IPS-18c (cell line): Measurements from ENCODE around the gene DNAH14.
"Not testable (repeated sequence)": the region's sequence is repeated elsewhere in the genome, so short reads cannot be mapped to it uniquely, and the experiment has no call there.

Experiments
- H3K4me3 ChIP-seq: 2 replicates; pipeline ENCODE4 v1.7.0; 2013; ENCODE audit warnings: low read depth, mild to moderate bottlenecking, low read length, moderate library complexity; ENCODE audit not compliant: insufficient read depth
- H3K9me3 ChIP-seq: one replicate; pipeline ENCODE4 v1.6.1; 2013; ENCODE audit warnings: mild to moderate bottlenecking, low read length, moderate library complexity; ENCODE audit not compliant: control insufficient read depth, insufficient read depth

Gene DNAH14

DNA sequence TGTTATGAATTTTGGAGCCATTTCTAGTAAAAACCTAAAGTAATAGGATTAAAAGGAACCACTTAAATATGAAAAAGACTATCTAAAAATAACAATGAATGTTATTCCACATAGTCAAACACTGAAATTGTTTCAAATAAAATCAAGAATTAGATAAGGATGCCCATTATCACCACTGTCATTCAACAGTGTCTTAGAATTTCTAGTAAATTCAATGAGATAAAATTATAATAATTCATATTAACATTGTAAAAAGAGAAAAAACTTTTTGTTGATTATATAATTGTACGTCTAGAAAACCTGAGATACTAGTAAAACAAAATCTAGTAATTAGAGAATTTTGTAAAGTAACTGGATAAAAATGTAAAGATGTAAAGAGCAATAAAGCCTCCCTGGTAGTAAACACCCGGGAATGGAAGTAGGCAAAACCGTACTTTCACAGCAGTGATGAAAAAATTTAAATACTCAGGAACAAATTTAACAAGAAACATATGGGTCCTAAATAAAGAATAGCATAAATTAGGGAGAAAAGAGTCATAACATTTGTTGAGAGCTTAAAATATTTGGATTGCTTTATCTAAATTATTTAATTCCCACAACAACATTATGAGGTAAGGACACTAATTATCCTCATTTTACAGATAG is 442.0 kb downstream of the DNAH14 start:
- Histone ChIP-seq H3K4me3 (no peak overlapping the region), H3K9me3 (no peaks in the 10 kb centered on the region)

DNA sequence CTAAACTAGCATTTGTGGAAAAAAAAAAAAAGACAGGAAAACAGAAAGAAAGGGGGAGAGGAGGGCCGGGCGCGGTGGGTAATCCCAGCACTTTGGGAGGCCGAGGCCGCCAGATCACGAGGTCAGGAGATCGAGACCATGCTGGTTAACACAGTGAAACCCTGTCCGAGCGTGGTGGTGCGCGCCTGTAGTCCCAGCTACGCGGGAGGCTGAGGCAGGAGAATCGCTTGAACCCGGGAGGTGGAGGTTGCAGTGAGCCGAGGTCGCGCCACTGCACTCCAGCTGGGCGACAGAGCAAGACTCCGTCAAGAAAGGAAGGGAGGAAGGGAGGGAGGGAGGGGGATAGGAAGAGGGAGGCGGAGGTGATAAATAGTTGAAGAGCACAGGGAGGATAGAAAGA is 443.7 kb downstream of the DNAH14 start:
- Histone ChIP-seq H3K4me3 (no peak overlapping the region), H3K9me3 (no peaks in the 10 kb centered on the region)

DNA sequence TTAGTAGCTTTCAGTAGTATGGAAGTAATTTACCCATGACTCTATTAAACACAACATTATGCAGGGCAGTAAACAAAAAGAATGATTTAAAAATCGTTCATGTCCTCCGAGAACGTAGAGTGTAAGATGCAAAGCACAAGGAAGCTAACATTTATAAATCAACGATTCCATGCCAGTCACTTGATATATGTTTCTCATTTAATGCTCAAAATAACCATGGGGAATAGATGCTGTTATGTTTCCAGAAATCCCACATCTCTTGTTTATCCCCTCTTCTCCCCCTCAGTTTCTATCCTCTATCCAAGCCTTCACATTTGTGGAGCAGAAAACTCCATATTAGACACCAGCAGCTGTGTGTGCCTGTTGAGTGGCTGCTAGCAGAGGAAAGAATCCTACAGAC is 445.5 kb downstream of the DNAH14 start:
- no peaks in the 10 kb centered on the region for H3K9me3 ChIP-seq
- no peak overlapping the region for H3K4me3 ChIP-seq

DNA sequence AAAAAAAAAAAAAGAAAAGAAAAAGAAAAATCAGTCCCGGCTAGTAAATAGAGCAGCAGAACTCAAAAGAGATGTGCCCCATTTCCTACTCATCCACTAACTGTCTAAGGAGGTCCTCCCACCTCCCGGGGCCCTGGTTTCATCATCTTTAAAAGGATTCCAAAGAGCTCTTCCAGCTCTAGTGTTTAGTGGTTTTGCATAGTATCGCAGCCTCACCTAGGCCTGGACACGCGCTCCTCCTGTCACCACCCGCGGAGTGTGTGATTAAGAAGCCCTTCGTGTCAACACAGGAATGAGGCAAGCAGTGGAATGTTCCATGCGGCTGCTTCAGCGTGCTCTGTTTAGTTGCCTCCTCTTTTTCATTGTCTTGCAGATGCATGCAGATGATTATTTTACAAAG is 449.4 kb downstream of the DNAH14 start:
- no peak overlapping the region for H3K4me3 ChIP-seq
- no peaks in the 10 kb centered on the region for H3K9me3 ChIP-seq

DNA sequence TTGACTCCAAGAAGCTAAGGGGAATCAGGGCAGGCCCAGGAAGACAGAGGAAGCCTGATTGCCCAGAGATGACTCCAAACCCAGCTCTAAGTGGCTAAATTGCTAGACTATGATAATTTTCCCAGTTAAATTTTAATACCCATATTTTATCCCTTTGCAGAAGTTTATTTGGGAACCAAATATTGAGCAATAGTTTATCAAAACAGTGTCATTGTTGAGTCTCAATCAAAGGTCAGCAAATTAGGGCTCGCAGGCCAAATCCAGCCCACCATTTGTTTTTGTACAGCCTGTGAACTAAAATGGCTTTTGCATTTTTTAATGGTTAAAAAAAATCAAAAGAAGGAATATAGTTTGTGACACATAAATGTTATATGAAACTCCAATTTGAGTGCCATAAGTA is 451.2 kb downstream of the DNAH14 start:
- Histone ChIP-seq H3K4me3 (no peak overlapping the region), H3K9me3 (no peaks in the 10 kb centered on the region)

DNA sequence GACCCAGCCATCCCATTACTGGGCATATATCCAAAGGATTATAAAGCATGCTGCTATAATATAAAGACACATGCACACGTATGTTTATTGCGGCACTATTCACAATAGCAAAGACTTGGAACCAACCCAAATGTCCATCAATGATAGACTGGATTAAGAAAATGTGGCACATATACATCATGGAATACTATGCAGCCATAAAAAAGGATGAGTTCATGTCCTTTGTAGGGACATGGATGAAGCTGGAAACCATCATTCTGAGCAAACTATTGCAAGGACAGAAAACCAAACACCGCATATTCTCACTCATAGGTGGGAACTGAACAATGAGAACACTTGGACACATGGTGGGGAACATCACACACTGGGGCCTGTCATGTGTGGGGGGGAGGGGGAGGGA is 457.4 kb downstream of the DNAH14 start:
- H3K9me3 ChIP-seq, H3K4me3 ChIP-seq: not testable (repeated sequence)

DNA sequence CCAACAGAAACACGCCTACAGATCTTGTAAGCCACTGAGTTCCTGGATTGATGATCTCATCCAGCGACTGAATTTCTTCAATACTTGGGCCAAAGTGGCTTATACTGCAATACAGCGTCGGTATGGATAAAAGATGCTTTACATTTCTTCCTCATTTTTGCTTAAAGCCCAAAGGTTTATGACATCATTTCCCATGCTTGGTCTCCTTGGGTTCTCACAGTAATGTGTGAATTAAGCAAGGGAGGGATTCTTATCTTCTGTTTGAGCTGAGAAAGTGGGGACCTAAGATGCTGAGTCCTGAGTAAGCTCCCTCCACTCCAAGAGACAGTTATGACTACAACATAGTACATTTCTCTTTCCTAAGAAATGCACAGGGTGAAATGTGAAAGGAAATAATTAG is 458.9 kb downstream of the DNAH14 start:
- no peaks in the 10 kb centered on the region for H3K9me3 ChIP-seq
- H3K4me3 ChIP-seq, result no peak overlapping the region

DNA sequence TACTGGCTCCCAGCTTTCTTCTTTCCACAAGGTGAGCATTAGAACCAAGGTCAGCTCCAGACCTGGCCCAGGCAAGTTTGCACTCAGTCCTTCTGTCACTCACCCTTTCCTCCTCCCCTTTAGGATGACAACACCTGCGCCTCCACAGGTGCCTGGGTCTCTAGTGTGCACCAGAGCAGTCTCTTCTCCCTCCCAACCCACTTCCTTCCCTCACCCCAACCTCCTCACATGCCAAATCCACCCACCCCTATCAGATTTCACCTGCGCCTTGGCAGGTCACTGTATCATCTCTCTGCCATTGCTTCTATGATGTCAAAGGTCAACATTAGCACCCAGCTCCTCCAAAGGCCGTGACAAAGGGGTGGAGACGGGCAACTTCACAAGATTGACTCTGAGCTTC is 460.4 kb downstream of the DNAH14 start:
- Histone ChIP-seq H3K4me3 (no peak overlapping the region), H3K9me3 (no peaks in the 10 kb centered on the region)

DNA sequence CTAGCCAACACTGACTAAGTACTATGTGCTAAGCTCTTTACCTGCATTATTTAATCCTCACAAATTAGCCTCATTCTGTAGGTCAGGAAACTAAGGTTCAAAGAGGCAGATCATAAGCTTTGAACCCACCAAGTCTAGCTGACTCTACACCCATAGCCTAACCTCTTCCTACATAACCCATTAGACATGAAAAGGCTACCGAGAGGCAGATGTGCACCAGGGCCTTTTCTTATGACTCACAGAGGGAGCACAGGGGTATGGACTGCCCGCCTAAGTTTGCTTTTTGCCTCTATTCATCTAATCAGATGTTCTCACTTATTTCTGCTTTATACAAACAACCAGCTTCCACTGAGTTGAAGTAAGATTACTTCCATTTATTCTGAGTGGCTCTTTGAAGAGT is 466.9 kb downstream of the DNAH14 start:
- no peak overlapping the region for H3K4me3 ChIP-seq
- H3K9me3 ChIP-seq, result no peaks in the 10 kb centered on the region

DNA sequence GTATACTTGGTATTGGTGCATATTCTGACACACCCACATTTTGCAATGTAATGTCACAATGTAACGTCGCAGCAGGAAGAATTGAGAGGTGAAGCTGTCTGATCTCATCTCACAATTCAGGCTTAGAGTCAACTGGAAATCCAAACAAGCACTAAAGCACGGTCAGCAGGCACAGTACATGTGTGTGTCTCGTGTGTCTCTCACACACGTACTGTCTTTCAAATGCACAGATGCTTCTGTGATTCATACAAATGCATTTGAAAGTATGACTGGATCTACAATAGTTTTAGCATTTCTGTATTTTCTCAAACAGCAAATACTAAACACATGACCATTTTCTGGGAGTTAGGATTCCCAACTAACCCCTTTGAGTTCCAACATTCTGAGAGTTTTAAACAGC is 471.5 kb downstream of the DNAH14 start:
- Histone ChIP-seq H3K9me3 (no peaks in the 10 kb centered on the region), H3K4me3 (no peak overlapping the region)

DNA sequence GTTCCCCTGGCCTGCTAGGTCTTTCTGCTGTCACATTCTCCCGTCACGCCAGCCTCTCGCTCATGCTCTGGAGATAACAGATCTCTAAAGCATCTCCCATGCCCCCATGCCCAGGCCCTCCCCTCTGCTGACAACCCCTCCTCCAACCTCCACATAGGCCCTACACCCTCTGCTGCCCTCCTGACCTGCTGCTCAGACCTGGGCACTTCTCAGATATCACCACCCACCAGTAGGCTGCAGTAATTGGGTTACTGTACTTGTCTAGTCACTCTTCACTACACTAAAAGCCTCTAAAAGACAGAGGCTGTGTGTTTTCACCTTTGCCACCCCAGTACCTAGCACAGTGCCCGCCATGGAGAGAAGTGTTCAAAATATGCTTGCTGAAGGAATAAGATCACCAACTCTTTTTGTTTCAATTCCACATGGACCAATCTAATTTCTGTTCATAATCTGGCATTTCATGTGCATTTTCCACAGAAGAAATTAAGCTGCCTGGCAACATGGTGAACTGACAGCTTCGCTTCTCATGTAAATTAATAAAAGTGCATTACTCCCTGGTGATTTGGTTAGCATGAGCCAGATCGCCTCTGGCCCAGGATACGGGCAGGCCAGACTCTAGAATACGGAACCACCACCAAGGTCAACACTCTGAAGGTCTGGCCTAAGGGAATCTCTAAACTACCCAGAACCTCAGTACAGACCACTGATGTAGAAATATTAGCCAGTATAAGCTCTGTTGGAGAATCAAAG is 477.7 kb downstream of the DNAH14 start:
- H3K4me3 ChIP-seq, result no peak overlapping the region
- H3K9me3 ChIP-seq, result no peaks in the 10 kb centered on the region

DNA sequence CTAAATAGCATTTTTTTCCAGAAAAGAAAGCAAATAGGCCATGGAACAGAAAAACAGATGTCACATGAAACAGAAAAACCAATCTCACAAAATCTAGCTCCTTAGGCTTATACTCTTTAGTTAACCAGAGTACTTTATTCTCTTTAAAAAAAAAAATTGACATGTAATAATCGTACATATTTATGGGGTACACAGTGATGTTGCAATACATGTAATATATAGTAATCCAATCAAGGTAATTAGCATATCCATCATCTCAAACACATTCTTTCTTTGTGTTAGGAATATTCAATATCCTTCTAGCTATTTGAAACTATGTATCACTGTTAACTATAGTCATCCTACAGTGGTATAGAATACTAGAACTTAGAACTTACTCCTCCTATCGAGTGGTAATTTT is 478.3 kb downstream of the DNAH14 start:
- H3K9me3 ChIP-seq, result no peaks in the 10 kb centered on the region
- no peak overlapping the region for H3K4me3 ChIP-seq

DNA sequence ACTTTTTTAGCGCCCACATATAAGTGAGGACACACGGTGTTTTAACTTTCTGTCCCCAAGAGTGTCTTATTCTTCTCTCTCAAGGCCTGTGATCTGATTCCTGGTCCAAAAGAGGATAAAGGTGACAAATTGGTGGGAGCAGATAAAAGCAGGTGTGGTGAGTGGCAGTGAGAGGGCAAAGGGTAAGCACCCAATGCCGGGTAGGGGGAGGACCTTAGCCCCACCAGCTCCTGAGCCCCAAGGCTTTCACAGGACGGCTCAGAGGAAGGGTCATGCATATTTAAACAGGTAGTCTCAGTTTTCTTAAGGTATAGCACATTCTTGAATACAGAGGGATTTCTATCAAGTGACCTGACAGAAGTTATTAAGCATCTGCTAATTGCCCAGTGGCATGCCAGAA is 478.8 kb downstream of the DNAH14 start:
- Histone ChIP-seq H3K4me3 (no peak overlapping the region), H3K9me3 (no peaks in the 10 kb centered on the region)

DNA sequence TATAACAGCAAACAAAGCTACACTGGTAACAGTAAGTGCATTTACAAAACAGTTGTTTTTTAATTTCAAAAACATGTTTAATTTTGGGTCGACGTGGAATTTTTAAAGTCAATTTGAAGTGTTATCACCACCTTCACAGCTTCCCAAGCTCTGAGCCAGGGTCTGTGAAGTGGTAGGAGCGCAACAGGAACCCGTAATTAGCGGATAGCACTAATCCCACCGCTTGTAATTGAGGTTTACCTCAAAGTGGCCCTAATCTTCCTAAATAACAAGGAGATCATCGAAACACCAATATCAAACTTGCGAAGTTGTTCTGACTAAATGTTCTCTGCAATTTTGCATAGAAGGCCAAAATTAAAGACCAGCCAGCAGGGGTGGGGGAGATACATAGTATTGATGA is 479.6 kb downstream of the DNAH14 start:
- H3K4me3 ChIP-seq, result no peak overlapping the region
- no peaks in the 10 kb centered on the region for H3K9me3 ChIP-seq

DNA sequence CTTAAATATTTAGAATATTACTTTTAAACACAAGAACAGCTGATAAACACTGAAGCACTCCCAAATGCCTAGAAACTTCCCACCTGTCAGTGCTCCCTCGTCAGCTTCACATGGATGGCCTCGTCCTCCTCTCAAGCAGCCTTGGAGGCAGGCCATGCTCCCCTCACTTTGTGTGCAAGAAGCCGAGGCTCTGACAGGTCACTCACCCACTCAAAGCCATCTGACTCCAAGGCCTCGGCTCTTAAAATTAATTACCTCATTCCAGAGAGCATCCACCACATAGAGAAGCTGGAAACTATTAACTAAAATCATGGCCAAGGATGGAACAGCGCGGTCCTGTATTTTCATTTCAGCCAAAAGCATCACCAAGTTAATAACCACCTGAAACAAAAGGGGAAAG is 480.6 kb downstream of the DNAH14 start:
- Histone ChIP-seq H3K4me3 (no peak overlapping the region), H3K9me3 (no peaks in the 10 kb centered on the region)

DNA sequence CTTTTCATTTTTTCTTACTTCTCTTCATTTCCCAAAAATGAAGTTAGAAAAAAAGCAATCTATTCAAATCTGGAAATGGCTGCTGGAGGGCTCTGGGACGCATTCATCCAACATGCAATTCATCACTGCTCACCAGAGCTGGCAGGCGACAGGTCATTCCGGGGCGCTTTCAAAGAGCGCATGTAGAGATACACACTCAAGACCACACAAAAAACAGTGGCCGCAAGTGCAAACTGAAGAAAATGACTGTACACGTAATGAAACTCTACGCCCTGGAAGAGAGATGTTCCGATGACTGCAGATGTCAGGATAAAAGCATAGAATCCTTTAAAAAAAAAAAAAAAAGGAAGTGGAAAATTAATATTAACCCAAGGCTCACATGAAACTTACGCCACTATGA is 482.8 kb downstream of the DNAH14 start:
- Histone ChIP-seq H3K4me3 (no peak overlapping the region), H3K9me3 (no peaks in the 10 kb centered on the region)

DNA sequence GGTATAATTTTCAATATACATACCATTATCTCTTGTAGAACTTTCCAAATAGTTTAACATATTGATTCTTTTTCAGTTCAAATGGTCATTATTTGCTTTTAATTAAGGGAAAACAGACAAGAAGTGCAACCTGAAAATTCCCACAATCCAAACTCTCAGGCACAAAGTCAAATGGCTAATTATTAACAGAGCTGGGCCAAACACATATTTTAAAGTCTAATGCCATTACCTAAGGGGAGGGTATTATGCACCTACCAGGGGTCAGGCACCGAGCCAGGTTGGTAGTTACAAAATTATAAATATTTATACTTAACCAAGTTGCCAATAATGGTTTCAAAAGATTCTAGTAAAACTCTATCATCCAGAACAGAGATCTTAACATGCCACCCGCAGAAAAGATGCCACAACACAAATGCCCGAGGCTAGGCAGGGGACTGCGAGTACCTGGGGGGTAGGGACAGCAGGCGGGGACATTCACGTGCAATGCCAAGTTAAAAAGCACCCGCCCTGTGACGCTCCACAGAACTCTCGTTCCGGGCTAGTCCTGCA is 483.4 kb downstream of the DNAH14 start:
- no peak overlapping the region for H3K4me3 ChIP-seq
- H3K9me3 ChIP-seq, result no peaks in the 10 kb centered on the region

DNA sequence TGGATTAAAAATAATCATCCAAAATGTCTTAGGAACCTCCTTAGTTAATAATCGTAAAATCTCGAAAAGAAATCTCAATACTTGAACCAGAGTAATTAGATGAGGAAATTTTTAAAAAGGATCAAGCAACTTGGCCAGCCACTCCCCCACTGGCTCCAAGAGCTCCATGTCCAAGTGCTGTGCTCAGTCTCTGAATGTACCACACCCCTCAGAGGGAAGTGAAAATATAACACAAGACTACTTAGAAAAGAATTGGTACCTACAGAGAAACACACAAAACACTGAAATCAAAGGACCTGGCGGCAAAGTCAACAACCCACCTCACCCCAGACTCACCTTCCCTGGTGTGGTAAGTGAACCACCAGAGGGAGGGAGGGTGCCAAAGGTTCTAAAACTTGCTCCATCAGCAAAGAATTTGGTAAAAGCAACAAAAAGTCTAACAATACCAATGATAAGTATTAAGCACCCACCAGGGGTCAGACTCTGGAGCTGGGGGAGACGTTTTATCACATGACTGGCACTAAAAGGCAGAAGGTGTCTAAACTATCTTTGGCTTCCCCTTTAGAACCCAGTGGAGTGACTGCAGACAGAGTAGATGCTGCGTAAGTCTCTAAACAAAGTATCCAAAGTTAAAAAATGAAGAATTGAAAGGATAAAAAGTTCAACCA is 484.4 kb downstream of the DNAH14 start:
- H3K4me3 ChIP-seq, result no peak overlapping the region
- no peaks in the 10 kb centered on the region for H3K9me3 ChIP-seq
